H9 (cell line): ENCODE measurements around the gene ANKFY1. TPM values are rescaled to one million over a fixed set of nuclear protein-coding genes. Genes with fewer than 3 reads are reported as not detected.

Experiments
- DNase-seq: peaks from one replicate; pipeline ENCODE4 v3.0.0-alpha.2; 2017
- H2AFZ ChIP-seq: one replicate; pipeline ENCODE4 v1.6.1; 2013; ENCODE audit warnings: mild to moderate bottlenecking, low read length, control low read depth, moderate library complexity
- H2AK5ac ChIP-seq: 2 replicates; pipeline ENCODE4 v1.6.1; 2013; ENCODE audit warnings: low read length, control low read depth, mixed read lengths; ENCODE audit not compliant: insufficient read length
- H2BK120ac ChIP-seq: one replicate; pipeline ENCODE4 v1.6.1; 2013; ENCODE audit warnings: low read depth, mild to moderate bottlenecking, low read length, control low read depth, inconsistent platforms; ENCODE audit not compliant: poor library complexity, severe bottlenecking
- H2BK12ac ChIP-seq: 2 replicates; pipeline ENCODE4 v1.6.1; 2013; ENCODE audit warnings: low read length, control low read depth, mixed read lengths, low read depth; ENCODE audit not compliant: insufficient read length
- H2BK15ac ChIP-seq: 2 replicates; pipeline ENCODE4 v1.6.1; 2013; ENCODE audit warnings: low read depth, low read length, control low read depth
- H2BK20ac ChIP-seq: one replicate; pipeline ENCODE4 v1.6.1; 2013; ENCODE audit warnings: low read depth, mild to moderate bottlenecking, low read length, control low read depth, inconsistent platforms; ENCODE audit not compliant: poor library complexity, severe bottlenecking
- H2BK5ac ChIP-seq: 2 replicates; pipeline ENCODE4 v1.6.1; 2013; ENCODE audit warnings: low read length, control low read depth, mixed read lengths; ENCODE audit not compliant: insufficient read length
- H3K14ac ChIP-seq: 2 replicates; pipeline ENCODE4 v1.6.1; 2013; ENCODE audit warnings: low read length, control low read depth; ENCODE audit not compliant: insufficient read depth
- H3K18ac ChIP-seq: 2 replicates; pipeline ENCODE4 v1.6.1; 2013; ENCODE audit warnings: low read depth, mild to moderate bottlenecking, mixed read lengths, low read length, control low read depth; ENCODE audit not compliant: insufficient read length
- H3K23ac ChIP-seq: 2 replicates; pipeline ENCODE4 v1.6.1; 2013; ENCODE audit warnings: low read length, control low read depth, mixed read lengths, low read depth; ENCODE audit not compliant: insufficient read length
- H3K23me2 ChIP-seq: 2 replicates; pipeline ENCODE4 v1.6.1; 2013; ENCODE audit warnings: low read depth, mild to moderate bottlenecking, mixed read lengths, low read length, control low read depth; ENCODE audit not compliant: insufficient read length, poor library complexity, severe bottlenecking
- H3K27ac ChIP-seq: 2 replicates; pipeline ENCODE4 v1.5.1; 2013; ENCODE audit warnings: low read length, control low read depth, mixed read lengths, low read depth; ENCODE audit not compliant: insufficient read length
- H3K27me3 ChIP-seq: 2 replicates; pipeline ENCODE4 v1.6.1; 2013; ENCODE audit warnings: low read length, control low read depth, inconsistent platforms; ENCODE audit not compliant: insufficient read depth
- H3K4ac ChIP-seq: 2 replicates; pipeline ENCODE4 v1.6.1; 2013; ENCODE audit warnings: low read depth, mild to moderate bottlenecking, control low read depth, inconsistent platforms, low read length, moderate library complexity
- H3K4me1 ChIP-seq: 2 replicates; pipeline ENCODE4 v1.6.1; 2013; ENCODE audit warnings: low read length, control low read depth, inconsistent platforms; ENCODE audit not compliant: insufficient read depth
- H3K4me2 ChIP-seq: 2 replicates; pipeline ENCODE4 v1.6.1; 2013; ENCODE audit warnings: low read length, control low read depth, mixed read lengths; ENCODE audit not compliant: insufficient read length, insufficient read depth
- H3K56ac ChIP-seq: 2 replicates; pipeline ENCODE4 v1.6.1; 2013; ENCODE audit warnings: low read depth, mild to moderate bottlenecking, mixed read lengths, low read length, control low read depth; ENCODE audit not compliant: insufficient read length
- H3K79me1 ChIP-seq: 2 replicates; pipeline ENCODE4 v1.6.1; 2013; ENCODE audit warnings: low read depth, mild to moderate bottlenecking, moderate library complexity, low read length, control low read depth, inconsistent platforms; ENCODE audit not compliant: insufficient read depth, poor library complexity, severe bottlenecking
- H3K79me2 ChIP-seq: 2 replicates; pipeline ENCODE4 v1.6.1; 2013; ENCODE audit warnings: low read length, control low read depth, inconsistent platforms; ENCODE audit not compliant: insufficient read depth
- H3K9ac ChIP-seq: 2 replicates; pipeline ENCODE4 v1.6.1; 2013; ENCODE audit warnings: low read length, control low read depth, mixed read lengths; ENCODE audit not compliant: insufficient read length; ENCODE audit errors: extremely low read depth
- H3K9me3 ChIP-seq: one replicate; pipeline ENCODE4 v1.6.1; 2013; ENCODE audit warnings: low read depth, low read length, inconsistent platforms; ENCODE audit not compliant: control insufficient read depth
- H3T11ph ChIP-seq: one replicate; pipeline ENCODE4 v1.6.1; 2013; ENCODE audit warnings: mild to moderate bottlenecking, low read length, control low read depth, inconsistent platforms
- H4K20me1 ChIP-seq: one replicate; pipeline ENCODE4 v1.6.1; 2013; ENCODE audit not compliant: control insufficient read depth, insufficient read length, insufficient read depth
- H4K5ac ChIP-seq: 2 replicates; pipeline ENCODE4 v1.6.1; 2013; ENCODE audit warnings: low read depth, mild to moderate bottlenecking, mixed read lengths, low read length, control low read depth; ENCODE audit not compliant: insufficient read length
- H4K8ac ChIP-seq: replicated peaks from 2 replicates; pipeline ENCODE4 v1.6.1; 2013; ENCODE audit warnings: low read length, control low read depth, mixed read lengths, low read depth; ENCODE audit not compliant: insufficient read length
- H4K91ac ChIP-seq: 2 replicates; pipeline ENCODE4 v1.6.1; 2013; ENCODE audit warnings: low read depth, mild to moderate bottlenecking, moderate library complexity, mixed read lengths, low read length, control low read depth; ENCODE audit not compliant: insufficient read length
- H3K27ac Mint-ChIP-seq, 3 experiments: 2 replicates in 2 of 3; 3 replicates in 1 of 3; pipeline ENCODE4 v1.8.0; 2020 to 2021; ENCODE audit warnings: mixed read lengths in 3 of 3, mild to moderate bottlenecking in 1 of 3, moderate library complexity in 1 of 3
- H3K27me3 Mint-ChIP-seq: 2 replicates; pipeline ENCODE4 v1.8.0; 2021; ENCODE audit warnings: low read depth, mild to moderate bottlenecking, moderate library complexity, mixed read lengths
- H3K36me3 Mint-ChIP-seq, 3 experiments: 2 replicates in 2 of 3; 3 replicates in 1 of 3; pipeline ENCODE4 v1.8.0; 2020 to 2021; ENCODE audit warnings: low read depth in 3 of 3, mixed read lengths in 3 of 3; ENCODE audit not compliant: insufficient read depth in 1 of 3
- H3K4me1 Mint-ChIP-seq, 2 experiments: 2 replicates each; pipeline ENCODE4 v1.8.0; 2020; ENCODE audit warnings: mixed read lengths in 2 of 2
- H3K4me3 Mint-ChIP-seq, 2 experiments: 2 replicates in 1 of 2; 3 replicates in 1 of 2; pipeline ENCODE4 v1.8.0; 2020 to 2021; ENCODE audit warnings: mild to moderate bottlenecking in 2 of 2, mixed read lengths in 2 of 2, moderate library complexity in 1 of 2
- H3K9me3 Mint-ChIP-seq, 2 experiments: 2 replicates in 1 of 2; 3 replicates in 1 of 2; pipeline ENCODE4 v1.8.0; 2020; ENCODE audit warnings: mild to moderate bottlenecking in 2 of 2, mixed read lengths in 2 of 2, moderate library complexity in 1 of 2
- CTCF ChIP-seq: fragments of 200-600 bp; sonication (generic); conservative IDR thresholded peaks from 3 replicates; pipeline ENCODE4 v1.8.0; 2021; ENCODE audit warnings: antibody characterized with exemption, mild to moderate bottlenecking
- WGBS: extraction: QIAGEN DNeasy Blood & Tissue Kit; methylation state at CpG from one replicate; pipeline ENCODE4 v1.1.7; 2013; ENCODE audit warnings: missing lambda C conversion rate, low lambda C conversion rate, mixed read lengths; ENCODE audit not compliant: insufficient read length; ENCODE audit errors: extremely low coverage; 5-methylcytosine and 5-hydroxymethylcytosine counted together
- total RNA-seq: library from RNA; stranded (reverse); gene quantifications from 2 replicates; pipeline ENCODE4 v1.2.1, GENCODE V29; 2021

The ANKFY1 gene
- total RNA-seq, 1 experiment from 2014 or later: 51.9 TPM

DNA sequence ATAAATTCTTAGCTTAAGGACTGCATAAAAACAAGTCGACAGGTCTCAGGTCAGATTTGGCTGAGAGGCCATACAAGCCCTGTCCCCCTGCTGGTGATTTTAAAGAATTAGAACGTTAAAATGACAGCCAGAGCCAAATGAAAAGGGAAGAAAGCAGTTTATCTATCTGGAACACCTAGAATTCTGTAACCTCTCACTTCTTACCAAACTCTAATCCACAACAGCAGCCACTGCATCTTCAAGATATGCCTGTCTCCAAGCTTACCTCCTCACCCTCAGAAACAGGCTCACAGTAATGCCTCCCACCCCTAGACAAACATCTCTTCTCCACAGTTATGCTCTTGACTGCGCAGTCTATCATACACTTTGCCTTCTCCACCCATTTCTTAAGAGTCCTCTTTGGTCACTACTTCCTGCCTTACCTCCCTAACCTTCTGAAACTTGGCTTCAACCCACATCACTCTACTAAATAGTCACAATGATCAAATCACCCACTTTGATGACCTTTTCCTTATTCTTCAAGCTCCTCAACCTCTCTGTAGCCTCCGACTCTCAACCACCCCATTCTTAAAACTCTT, 14.2 kb downstream of the ANKFY1 start:
- Mint-ChIP-seq H3K36me3 (peaks cover 0 to 5% (median 4%) of the 10 kb centered on the region in 3 experiments; a peak in 2 of 7 replicates), H3K27ac (no peak overlapping the region)

More for the DNA sequence above, 14.2 kb downstream of the ANKFY1 start:
- no peak overlapping the region for H3K4me3 Mint-ChIP-seq
- H3K4ac ChIP-seq: no peak overlapping the region
- H3K27me3 ChIP-seq: no peaks in the 10 kb centered on the region
- peaks cover 20 to 23% of the 10 kb centered on the region in 2 experiments for H3K4me1 Mint-ChIP-seq
- peaks cover 4% of the 10 kb centered on the region for H4K20me1 ChIP-seq
- H3K79me2 ChIP-seq: peaks cover 12% of the 10 kb centered on the region; the same call in 1 of the 2 replicates
- H2AFZ ChIP-seq: no peak overlapping the region
- WGBS: no CpG with 5 or more reads among the region's 4 CpGs
- DNase-seq: no peak
- no peak overlapping the region for H2BK12ac ChIP-seq
- no peak overlapping the region for H3T11ph ChIP-seq
- peak; percentile 76 for TF ChIP-seq CTCF
- no peak overlapping the region for H3K27ac ChIP-seq
- H4K8ac ChIP-seq: no peak overlapping the region
- no peak overlapping the region for H2BK20ac ChIP-seq
- H2BK15ac ChIP-seq: no peak overlapping the region
- no peak overlapping the region for H2BK5ac ChIP-seq
- no peak overlapping the region for H3K18ac ChIP-seq
- H3K4me1 ChIP-seq: peaks cover 5% of the 10 kb centered on the region; the same call in 1 of the 2 replicates
- H3K9me3 Mint-ChIP-seq: no peaks in the 10 kb centered on the region
- no peak overlapping the region for H2BK120ac ChIP-seq
- no peak overlapping the region for H2AK5ac ChIP-seq
- H3K9ac ChIP-seq: no peak overlapping the region
- H3K23ac ChIP-seq: no peak overlapping the region
- no peak overlapping the region for H3K14ac ChIP-seq
- no peaks in the 10 kb centered on the region for H3K23me2 ChIP-seq
- H4K91ac ChIP-seq: no peak overlapping the region
- H3K56ac ChIP-seq: no peak overlapping the region
- no peaks in the 10 kb centered on the region for H3K27me3 Mint-ChIP-seq
- H4K5ac ChIP-seq: no peak overlapping the region
- peaks cover 13% of the 10 kb centered on the region for H3K79me1 ChIP-seq
- H3K4me2 ChIP-seq: no peak overlapping the region
- H3K9me3 ChIP-seq: no peaks in the 10 kb centered on the region
